ENCODE measurements around the gene DISP2. TPM values are rescaled to one million over a fixed set of nuclear protein-coding genes. Genes with fewer than 3 reads are reported as not detected.

DISP2 gene
- total RNA-seq, 1 experiment from 2014 or later, result 1.3 TPM

GRCh38 chr15:40414816-40415215 lies 56.8 kb downstream of the DISP2 start:
- no peaks in the 10 kb centered on the region for H3K4me1 Mint-ChIP-seq
- H3K36me3 Mint-ChIP-seq (ENCODE audit: insufficient read depth in 1 of 3, low read depth in 3 of 3), result peaks cover 48 to 82% (median 82%) of the 10 kb centered on the region in 3 experiments; a peak in 6 of 7 replicates
- WGBS (ENCODE audit: extremely low coverage, insufficient read length, low lambda C conversion rate), result no CpG with 5 or more reads among the region's 7 CpGs
- Histone ChIP-seq H3K79me1 (ENCODE audit: insufficient read depth, low read depth, low read length, poor library complexity, severe bottlenecking) (no peaks in the 10 kb centered on the region), H4K5ac (ENCODE audit: insufficient read length, low read depth, low read length) (no peak overlapping the region), H3K14ac (ENCODE audit: insufficient read depth, low read length) (no peak overlapping the region), H2AFZ (ENCODE audit: low read length) (no peak overlapping the region), H2BK20ac (ENCODE audit: low read depth, low read length, poor library complexity, severe bottlenecking) (no peak overlapping the region), H3K27ac (ENCODE audit: insufficient read length, low read depth, low read length) (no peak overlapping the region), H3K18ac (ENCODE audit: insufficient read length, low read depth, low read length) (no peak overlapping the region), H3K79me2 (ENCODE audit: insufficient read depth, low read length) (no peaks in the 10 kb centered on the region), H4K8ac (replicated peaks; ENCODE audit: insufficient read length, low read depth, low read length) (no peak overlapping the region), H3K23ac (ENCODE audit: insufficient read length, low read depth, low read length) (no peak overlapping the region), H2BK15ac (ENCODE audit: low read depth, low read length) (no peak overlapping the region), H3K23me2 (ENCODE audit: insufficient read length, low read depth, low read length, poor library complexity, severe bottlenecking) (no peaks in the 10 kb centered on the region), H3K4me2 (ENCODE audit: insufficient read depth, insufficient read length, low read length) (no peak overlapping the region), H4K20me1 (ENCODE audit: control insufficient read depth, insufficient read depth, insufficient read length) (no peaks in the 10 kb centered on the region), H3K9me3 (ENCODE audit: control insufficient read depth, low read depth, low read length) (no peaks in the 10 kb centered on the region), H3K27me3 (ENCODE audit: insufficient read depth, low read length) (no peaks in the 10 kb centered on the region), H2BK5ac (ENCODE audit: insufficient read length, low read length) (no peak overlapping the region), H3K4me1 (ENCODE audit: insufficient read depth, low read length) (no peaks in the 10 kb centered on the region), H2AK5ac (ENCODE audit: insufficient read length, low read length) (no peak overlapping the region), H2BK120ac (ENCODE audit: low read depth, low read length, poor library complexity, severe bottlenecking) (no peak overlapping the region), H3T11ph (ENCODE audit: low read length) (no peak overlapping the region), H2BK12ac (ENCODE audit: insufficient read length, low read depth, low read length) (no peak overlapping the region), H3K56ac (ENCODE audit: insufficient read length, low read depth, low read length) (no peak overlapping the region), H3K9ac (ENCODE audit: extremely low read depth, insufficient read length, low read length) (no peak overlapping the region), H4K91ac (ENCODE audit: insufficient read length, low read depth, low read length) (no peak overlapping the region), H3K4ac (ENCODE audit: low read depth, low read length) (no peak overlapping the region)
- no peak overlapping the region for H3K4me3 Mint-ChIP-seq
- no peak for TF ChIP-seq CTCF (conservative IDR thresholded peaks at IDR 0.05)
- no peak for DNase-seq
- no peaks in the 10 kb centered on the region for H3K27me3 Mint-ChIP-seq (ENCODE audit: low read depth)
- H3K9me3 Mint-ChIP-seq, result no peaks in the 10 kb centered on the region
- no peak overlapping the region for H3K27ac Mint-ChIP-seq
